Lower leg skin (tissue), 3 donors: ENCODE results near the gene SLC9A7.

Experiments used
- CTCF ChIP-seq, 3 donors: fragments of 450-650 bp; IDR thresholded peaks; one replicate each; pipeline ENCODE4 v1.5.1; 2016; ENCODE audit warnings: antibody characterized with exemption in 3 of 3, mild to moderate bottlenecking in 3 of 3, moderate library complexity in 2 of 3
- POLR2A ChIP-seq, 2 donors: fragments of 450-650 bp; IDR thresholded peaks; one replicate each; pipeline ENCODE4 v1.6.1; 2016 to 2017; ENCODE audit warnings: antibody characterized with exemption in 2 of 2, mild to moderate bottlenecking in 1 of 2, moderate library complexity in 1 of 2

- TF ChIP-seq POLR2A (IDR thresholded peaks at IDR 0.05) (no peak), CTCF (IDR thresholded peaks at IDR 0.05) (no peak)
Observed at GRCh38 chrX:46777971-46778810, 19.3 kb upstream of the SLC9A7 start.
